Skeletal muscle satellite cell (primary cell): ENCODE results near the gene GNG8.

Experiments used
- H3K27me3 ChIP-seq: 2 replicates; pipeline ENCODE4 v1.7.0; 2013; ENCODE audit warnings: low read length; ENCODE audit not compliant: control insufficient read depth, insufficient read depth
- H3K36me3 ChIP-seq: 2 replicates; pipeline ENCODE4 v1.7.0; 2013; ENCODE audit warnings: mild to moderate bottlenecking, control low read depth, low read length; ENCODE audit not compliant: insufficient read depth
- H3K4me1 ChIP-seq: 2 replicates; pipeline ENCODE4 v1.7.0; 2013; ENCODE audit warnings: low read length; ENCODE audit not compliant: control insufficient read depth, insufficient read depth
- H3K4me2 ChIP-seq: 2 replicates; pipeline ENCODE4 v1.7.0; 2013; ENCODE audit warnings: mild to moderate bottlenecking, low read length
- H3K4me3 ChIP-seq: 2 replicates; pipeline ENCODE4 v1.7.0; 2013; ENCODE audit warnings: low read length
- H3K9ac ChIP-seq: 2 replicates; pipeline ENCODE4 v1.7.0; 2013; ENCODE audit warnings: mild to moderate bottlenecking, low read depth, low read length, moderate library complexity
- H3K9me3 ChIP-seq: replicated peaks from 2 replicates; pipeline ENCODE4 v1.7.0; 2013; ENCODE audit warnings: mild to moderate bottlenecking, control low read depth, low read length

The GNG8 gene

DNA sequence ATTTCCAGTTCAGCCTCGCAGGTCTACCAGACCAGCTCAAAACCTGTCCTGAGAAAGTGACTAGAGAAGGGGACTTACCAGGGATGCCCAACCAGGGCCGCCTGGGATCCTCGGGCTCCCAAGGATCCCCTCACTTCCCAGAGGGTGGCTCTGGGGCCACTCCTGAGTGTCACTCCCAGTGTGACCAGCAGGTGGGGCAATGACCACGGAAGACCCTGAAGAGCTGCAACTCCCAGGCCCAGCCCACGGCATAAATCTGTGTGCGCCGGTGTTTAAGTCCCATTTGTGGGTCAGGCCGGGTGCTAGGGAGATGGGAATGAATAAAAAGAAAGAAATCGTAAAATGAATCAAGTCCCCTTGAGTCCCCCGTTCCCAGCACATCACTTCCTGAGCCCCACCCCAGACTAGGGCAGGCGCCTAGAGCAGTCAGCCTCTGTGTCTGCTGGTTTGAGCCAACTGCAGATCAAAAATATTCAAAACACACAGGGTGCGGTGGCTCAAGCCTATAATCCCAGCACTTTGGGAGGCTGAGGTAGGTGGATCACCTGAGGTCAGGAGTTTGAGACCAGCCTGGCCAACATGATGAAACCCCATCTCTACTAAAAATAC lies 21.8 kb downstream of the GNG8 start:
- Histone ChIP-seq H3K4me3 (no peak overlapping the region), H3K27me3 (no peaks in the 10 kb centered on the region), H3K9me3 (no peaks in the 10 kb centered on the region), H3K4me2 (no peak overlapping the region), H3K36me3 (peaks cover 16% of the 10 kb centered on the region), H3K9ac (no peak overlapping the region), H3K4me1 (peaks cover 9% of the 10 kb centered on the region)

DNA sequence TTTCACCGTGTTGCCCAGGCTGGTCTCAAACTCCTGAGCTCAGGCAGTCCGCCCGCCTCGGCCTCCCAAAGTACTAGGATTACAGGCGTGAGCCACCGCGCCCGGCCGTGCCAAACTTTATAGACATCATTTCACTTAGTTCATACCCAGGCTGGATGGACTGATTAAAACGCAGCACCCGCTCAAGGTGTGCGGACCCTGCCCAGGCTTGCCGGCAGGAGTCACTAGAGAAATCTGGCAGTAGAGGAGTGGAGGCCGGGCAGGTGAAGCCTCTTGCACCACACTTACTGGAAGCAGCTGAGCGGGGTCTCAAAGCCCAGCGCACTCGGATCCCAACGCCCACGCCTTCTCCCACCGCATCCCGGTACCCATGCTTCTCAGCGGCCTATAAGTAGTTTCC lies 22.5 kb downstream of the GNG8 start:
- H3K27me3 ChIP-seq: no peaks in the 10 kb centered on the region
- H3K4me3 ChIP-seq: no peak overlapping the region
- H3K9me3 ChIP-seq: no peaks in the 10 kb centered on the region
- H3K36me3 ChIP-seq: peaks cover 23% of the 10 kb centered on the region
- H3K4me1 ChIP-seq: peaks cover 9% of the 10 kb centered on the region
- H3K9ac ChIP-seq: no peak overlapping the region
- no peak overlapping the region for H3K4me2 ChIP-seq

DNA sequence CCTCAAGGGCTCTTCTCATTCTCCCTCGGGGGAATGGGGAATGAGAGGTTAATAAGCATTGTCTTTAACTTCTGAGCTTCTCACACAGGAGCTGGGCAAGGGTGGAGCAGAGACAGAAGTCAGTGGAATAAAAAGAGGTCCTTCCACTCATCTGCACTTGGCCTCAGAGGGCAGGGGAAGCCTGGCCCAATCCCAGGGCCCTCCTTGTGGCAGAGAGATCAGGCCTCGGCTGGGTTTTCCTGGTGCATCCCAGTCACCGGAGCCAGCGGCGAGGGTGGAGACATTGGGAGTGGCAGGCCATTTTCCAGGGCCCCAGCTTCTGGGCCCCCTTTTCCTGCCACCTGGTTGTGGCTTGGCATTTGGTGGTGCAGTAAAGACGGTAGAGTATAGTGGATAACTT lies 24.2 kb downstream of the GNG8 start:
- H3K27me3 ChIP-seq: no peaks in the 10 kb centered on the region
- no peak overlapping the region for H3K4me3 ChIP-seq
- H3K4me2 ChIP-seq: no peak overlapping the region
- no peaks in the 10 kb centered on the region for H3K9me3 ChIP-seq
- peaks cover 41% of the 10 kb centered on the region for H3K36me3 ChIP-seq
- no peak overlapping the region for H3K9ac ChIP-seq
- peaks cover 4% of the 10 kb centered on the region for H3K4me1 ChIP-seq

DNA sequence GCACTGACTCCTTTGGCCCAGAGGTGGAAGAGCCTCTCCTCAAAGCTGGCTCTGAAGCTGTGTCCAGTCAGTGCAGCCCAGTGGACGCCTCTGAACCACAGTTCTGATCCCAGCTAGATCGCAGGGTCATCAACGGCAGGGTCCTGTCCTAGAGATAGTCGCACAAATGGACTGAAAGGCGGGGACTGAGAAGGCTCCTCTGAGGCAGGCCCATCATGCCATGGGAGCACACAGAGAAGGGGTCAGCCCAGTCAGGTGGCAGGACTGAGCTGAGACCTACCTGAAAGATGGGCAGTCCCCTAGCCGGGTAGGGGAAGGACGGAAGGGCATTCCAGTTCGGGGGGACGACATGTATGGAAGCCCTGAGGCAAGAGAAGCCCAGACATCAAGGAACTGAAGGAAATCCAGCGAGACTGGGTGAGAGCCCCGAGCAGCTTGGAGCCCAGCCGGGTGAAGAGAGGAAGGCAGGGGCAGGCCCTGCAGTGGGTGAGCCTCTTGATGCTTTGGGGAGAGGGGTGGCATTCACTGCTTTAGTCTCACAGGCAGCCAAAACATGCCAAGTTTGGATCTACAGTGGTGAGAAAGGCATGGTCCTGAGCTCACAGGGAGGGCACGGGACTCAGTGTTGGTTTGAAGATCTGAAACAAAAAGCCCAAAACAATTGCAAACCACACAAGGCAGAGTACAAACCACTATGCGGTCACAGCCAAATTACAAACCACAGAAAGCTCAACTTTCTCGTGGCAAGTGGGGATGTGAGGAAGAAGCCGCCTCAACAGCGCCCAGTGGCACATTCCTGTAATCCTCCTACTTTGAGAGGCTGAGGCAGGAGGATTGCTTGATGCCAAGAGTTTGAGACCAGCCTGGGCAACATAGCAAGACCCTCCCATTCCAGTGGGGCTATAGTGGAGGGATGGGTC lies 24.9 kb downstream of the GNG8 start:
- no peak overlapping the region for H3K4me2 ChIP-seq
- no peaks in the 10 kb centered on the region for H3K27me3 ChIP-seq
- H3K9me3 ChIP-seq: no peaks in the 10 kb centered on the region
- H3K4me1 ChIP-seq: no peaks in the 10 kb centered on the region
- no peak overlapping the region for H3K9ac ChIP-seq
- H3K4me3 ChIP-seq: no peak overlapping the region
- H3K36me3 ChIP-seq: peaks cover 47% of the 10 kb centered on the region

DNA sequence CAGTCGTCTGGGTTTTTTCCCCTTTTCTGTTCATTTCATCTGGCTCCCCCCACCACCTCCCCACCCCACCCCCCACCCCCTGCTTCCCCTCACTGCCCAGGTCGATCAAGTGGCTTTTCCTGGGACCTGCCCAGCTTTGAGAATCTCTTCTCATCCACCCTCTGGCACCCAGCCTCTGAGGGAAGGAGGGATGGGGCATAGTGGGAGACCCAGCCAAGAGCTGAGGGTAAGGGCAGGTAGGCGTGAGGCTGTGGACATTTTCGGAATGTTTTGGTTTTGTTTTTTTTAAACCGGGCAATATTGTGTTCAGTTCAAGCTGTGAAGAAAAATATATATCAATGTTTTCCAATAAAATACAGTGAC lies 25.6 kb downstream of the GNG8 start:
- H3K9me3 ChIP-seq: no peaks in the 10 kb centered on the region
- H3K9ac ChIP-seq: no peak overlapping the region
- H3K4me2 ChIP-seq: no peak overlapping the region
- H3K4me1 ChIP-seq: no peaks in the 10 kb centered on the region
- H3K4me3 ChIP-seq: no peak overlapping the region
- no peaks in the 10 kb centered on the region for H3K27me3 ChIP-seq
- peaks cover 54% of the 10 kb centered on the region for H3K36me3 ChIP-seq

DNA sequence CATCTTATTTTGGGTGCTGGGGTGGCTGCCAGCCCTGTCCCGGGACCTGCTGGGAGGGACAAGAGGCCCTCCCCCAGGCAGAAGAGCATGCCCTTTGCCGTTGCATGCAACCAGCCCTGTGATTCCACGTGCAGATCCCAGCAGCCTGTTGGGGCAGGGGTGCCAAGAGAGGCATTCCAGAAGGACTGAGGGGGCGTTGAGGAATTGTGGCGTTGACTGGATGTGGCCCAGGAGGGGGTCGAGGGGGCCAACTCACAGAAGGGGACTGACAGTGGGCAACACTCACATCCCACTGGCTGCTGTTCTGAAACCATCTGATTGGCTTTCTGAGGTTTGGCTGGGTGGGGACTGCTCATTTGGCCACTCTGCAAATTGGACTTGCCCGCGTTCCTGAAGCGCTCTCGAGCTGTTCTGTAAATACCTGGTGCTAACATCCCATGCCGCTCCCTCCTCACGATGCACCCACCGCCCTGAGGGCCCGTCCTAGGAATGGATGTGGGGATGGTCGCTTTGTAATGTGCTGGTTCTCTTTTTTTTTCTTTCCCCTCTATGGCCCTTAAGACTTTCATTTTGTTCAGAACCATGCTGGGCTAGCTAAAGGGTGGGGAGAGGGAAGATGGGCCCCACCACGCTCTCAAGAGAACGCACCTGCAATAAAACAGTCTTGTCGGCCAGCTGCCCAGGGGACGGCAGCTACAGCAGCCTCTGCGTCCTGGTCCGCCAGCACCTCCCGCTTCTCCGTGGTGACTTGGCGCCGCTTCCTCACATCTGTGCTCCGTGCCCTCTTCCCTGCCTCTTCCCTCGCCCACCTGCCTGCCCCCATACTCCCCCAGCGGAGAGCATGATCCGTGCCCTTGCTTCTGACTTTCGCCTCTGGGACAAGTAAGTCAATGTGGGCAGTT lies 26.2 kb downstream of the GNG8 start:
- no peaks in the 10 kb centered on the region for H3K27me3 ChIP-seq
- no peak overlapping the region for H3K4me2 ChIP-seq
- no peak overlapping the region for H3K9ac ChIP-seq
- peaks cover 6% of the 10 kb centered on the region for H3K4me1 ChIP-seq
- no peak overlapping the region for H3K4me3 ChIP-seq
- no peaks in the 10 kb centered on the region for H3K9me3 ChIP-seq
- peaks cover 60% of the 10 kb centered on the region for H3K36me3 ChIP-seq

DNA sequence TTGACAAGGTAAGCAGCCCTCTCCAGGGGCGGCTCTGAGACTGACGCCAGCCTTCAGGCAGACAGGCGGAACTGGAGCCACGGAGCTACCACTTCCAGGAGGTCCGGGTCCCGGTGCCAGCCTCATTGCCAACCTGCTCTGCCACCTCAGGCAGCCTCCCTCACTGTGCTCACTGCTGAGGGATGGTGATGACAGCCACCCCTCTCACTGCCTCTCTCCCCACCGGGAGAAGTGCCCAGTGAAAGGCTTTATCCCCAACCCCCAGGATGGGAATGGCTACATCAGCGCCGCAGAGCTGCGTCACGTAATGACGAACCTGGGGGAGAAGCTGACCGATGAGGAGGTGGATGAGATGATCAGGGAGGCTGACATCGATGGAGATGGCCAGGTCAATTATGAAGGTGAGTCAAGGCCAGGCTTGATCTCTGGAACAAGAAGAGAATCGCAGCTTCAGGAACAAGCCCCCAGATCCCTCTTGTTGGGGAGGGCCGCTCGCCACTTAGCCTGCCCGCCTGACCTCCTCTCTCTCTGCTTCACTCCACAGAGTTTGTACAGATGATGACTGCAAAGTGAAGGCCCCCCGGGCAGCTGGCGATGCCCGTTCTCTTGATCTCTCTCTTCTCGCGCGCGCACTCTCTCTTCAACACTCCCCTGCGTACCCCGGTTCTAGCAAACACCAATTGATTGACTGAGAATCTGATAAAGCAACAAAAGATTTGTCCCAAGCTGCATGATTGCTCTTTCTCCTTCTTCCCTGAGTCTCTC lies 27.2 kb downstream of the GNG8 start:
- Histone ChIP-seq H3K36me3 (peaks cover 60% of the 10 kb centered on the region), H3K9me3 (no peaks in the 10 kb centered on the region), H3K9ac (no peak overlapping the region), H3K27me3 (no peaks in the 10 kb centered on the region), H3K4me3 (no peak overlapping the region), H3K4me1 (peaks cover 14% of the 10 kb centered on the region), H3K4me2 (no peak overlapping the region)

DNA sequence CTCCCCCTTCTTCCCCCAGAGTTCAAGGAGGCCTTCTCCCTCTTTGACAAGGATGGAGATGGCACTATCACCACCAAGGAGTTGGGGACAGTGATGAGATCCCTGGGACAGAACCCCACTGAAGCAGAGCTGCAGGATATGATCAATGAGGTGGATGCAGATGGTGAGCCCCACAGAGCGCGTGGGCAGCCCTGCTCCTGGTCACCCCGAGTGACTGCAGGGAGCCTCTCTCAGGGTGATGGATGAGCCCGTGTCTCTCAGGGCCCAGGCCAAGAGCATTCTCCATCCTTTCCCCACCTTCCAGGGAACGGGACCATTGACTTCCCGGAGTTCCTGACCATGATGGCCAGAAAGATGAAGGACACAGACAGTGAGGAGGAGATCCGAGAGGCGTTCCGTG lies 27.8 kb downstream of the GNG8 start:
- no peaks in the 10 kb centered on the region for H3K9me3 ChIP-seq
- H3K9ac ChIP-seq: no peak overlapping the region
- peaks cover 20% of the 10 kb centered on the region for H3K4me1 ChIP-seq
- no peak overlapping the region for H3K4me3 ChIP-seq
- H3K27me3 ChIP-seq: no peaks in the 10 kb centered on the region
- H3K36me3 ChIP-seq: peaks cover 60% of the 10 kb centered on the region
- no peak overlapping the region for H3K4me2 ChIP-seq

DNA sequence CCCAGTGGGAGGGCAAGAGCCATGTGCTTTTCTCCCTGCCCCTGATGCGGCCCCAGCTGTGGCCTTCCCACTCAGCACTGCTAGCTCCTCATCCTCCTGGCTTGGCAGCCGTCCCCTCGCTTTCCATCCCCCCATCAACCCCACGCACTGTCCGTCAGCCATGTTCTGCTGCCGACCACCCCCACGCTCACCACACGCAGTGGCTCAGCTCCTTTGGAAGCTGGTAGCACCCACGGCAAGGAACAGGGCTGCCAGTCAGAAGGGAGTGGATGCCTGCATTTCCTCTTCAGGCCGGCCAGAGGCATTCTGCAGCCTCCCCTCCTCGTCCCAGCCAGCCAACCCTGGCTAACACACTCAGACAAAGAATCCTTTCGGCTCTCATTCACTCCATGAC lies 28.6 kb downstream of the GNG8 start:
- Histone ChIP-seq H3K4me2 (no peak overlapping the region), H3K4me3 (no peak overlapping the region), H3K27me3 (no peaks in the 10 kb centered on the region), H3K9ac (no peak overlapping the region), H3K9me3 (no peaks in the 10 kb centered on the region), H3K36me3 (peaks cover 60% of the 10 kb centered on the region), H3K4me1 (peaks cover 27% of the 10 kb centered on the region)

DNA sequence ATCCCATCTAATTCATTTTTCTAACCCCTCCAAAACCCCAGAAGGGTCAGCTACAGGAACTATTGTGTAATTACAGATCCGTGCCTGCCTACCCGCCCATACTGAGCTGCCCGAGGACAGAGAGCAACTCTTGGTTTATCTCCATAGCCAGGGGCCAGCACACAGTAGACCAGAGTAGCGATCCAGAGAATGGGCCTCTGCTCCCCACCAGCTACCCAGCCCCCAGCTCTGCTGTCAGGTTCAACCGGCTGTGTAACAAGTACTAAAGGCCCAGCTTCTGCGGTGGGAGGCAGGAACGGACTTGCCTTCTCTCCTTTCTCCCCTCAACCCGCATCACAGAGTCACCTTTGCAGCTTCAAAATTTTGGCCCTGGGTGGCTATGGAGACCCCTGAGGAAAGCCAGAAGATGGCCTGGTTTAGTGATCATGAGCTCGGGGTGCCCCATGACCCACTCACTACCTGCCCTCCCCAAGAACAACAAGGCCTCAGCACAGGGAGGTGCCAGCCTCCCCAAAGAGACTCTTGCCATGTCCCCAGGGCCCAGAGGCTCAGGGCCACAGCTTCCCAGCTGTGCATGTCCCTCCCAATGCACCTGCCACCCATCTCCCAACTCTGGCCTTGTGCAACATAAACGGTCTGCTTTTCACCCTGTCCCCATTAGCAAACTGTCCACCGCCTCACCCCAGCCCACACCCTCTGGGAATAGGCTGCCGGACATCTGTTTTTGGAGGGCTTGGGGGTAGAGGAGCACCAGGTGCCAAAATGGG lies 29.1 kb downstream of the GNG8 start:
- H3K36me3 ChIP-seq: peaks cover 60% of the 10 kb centered on the region

More for the DNA sequence above, 29.1 kb downstream of the GNG8 start:
- Histone ChIP-seq H3K27me3 (no peaks in the 10 kb centered on the region), H3K9ac (no peak overlapping the region), H3K4me2 (no peak overlapping the region), H3K4me1 (peaks cover 28% of the 10 kb centered on the region), H3K4me3 (no peak overlapping the region), H3K9me3 (no peaks in the 10 kb centered on the region)
